ENCODE data around the gene SDSL. TPM values are rescaled to one million over a fixed set of nuclear protein-coding genes. Genes with fewer than 3 reads are reported as not detected.

The SDSL gene
- total RNA-seq, 1 donor from 2014 or later, result 2.4 TPM

DNA sequence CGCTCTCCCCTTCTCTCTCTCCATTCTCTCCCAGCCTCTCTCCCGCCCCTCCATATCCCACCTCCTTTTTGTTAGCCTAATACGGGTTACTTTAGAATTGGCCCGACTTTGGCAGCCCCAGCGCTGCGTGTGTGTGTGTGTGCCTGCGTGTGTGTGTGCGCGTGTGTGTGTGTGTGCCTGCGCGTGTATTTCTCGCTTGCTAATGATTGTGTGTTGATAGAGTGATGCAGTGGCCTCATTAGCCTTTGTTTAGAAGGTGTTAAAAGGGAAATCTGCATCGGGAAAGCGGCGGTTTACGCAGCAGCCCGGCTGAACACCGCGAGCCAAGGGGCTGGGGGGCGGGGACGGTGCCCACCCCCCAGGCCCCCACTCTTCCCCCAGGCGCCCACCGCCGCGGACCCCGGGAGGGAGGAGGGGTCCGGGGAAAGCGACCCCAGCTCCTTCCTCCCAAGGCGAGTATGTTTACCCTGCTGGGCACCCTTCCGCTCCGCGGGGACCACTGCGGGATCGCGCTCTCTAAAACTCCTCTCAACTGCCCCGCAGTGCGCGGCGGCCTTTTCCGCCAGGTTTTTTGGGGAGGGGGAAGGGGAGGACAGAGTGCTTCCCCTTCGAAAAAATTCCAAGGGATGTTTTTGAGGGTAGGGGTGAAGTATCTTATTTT, 56.3 kb downstream of the SDSL start:
- intact Hi-C loops (cut with micrococcal nuclease), result loop anchor here (5.0 kb wide), 2 partner anchors 924 to 1214 kb away; no protein-coding TSS in a partner anchor

DNA sequence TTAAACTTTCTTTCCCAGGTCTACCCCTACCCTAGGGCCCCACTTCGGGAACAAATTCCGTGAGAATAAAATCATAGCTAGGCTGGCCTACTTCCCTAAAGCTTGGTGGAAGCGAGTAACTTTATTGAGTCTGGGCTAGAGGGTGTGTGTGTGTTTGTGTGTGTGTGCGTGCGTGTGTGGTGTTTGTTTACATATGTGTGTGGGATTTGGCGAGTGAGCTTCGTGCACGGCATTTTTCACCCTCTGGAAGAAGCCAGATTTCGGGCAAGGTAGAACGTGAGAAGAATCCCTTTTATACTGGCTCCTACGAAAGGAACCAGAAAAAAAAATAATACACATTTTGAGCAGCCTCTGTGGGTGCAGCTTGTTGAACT, 57.0 kb downstream of the SDSL start:
- intact Hi-C loops (cut with micrococcal nuclease), result loop anchor here (5.0 kb wide), 2 partner anchors 923 to 1213 kb away; no protein-coding TSS in a partner anchor

DNA sequence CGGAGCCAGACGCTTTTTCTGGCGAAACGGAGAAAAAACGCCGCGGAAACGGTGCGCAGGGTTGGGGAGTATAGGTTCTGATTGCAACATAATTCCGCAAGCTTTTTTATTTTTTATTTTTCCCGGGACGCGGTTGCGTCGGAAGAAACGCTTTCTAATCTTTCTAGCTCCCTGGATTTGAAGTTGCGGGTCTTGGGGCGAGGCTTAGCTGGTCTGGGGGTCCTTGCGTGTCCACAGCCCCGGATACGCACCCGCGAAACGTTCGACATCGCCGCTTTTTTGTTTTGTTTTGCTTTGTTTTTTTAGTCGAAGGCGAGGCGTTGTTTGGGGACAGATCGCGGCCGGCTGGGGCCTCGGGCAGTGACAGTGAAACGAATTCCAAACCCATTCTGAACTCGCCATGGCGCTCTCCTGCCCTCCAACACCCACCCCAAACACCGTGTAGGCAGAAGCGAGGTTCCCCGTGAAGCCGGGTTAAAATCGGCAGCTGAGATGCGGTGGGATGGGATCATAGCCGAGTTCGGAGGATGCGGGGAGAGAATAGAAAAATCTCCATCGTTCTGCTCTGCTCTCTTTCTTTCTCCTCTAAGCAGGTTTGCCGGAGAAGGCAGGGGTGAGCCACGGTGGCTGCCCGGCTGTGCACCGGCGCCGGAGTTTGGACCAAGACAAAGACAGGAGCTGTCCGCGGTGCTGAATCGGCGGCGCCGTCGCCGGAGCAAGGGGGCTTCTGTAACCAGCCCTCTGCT, 57.6 kb downstream of the SDSL start:
- intact Hi-C loops (cut with micrococcal nuclease), result loop anchor here (2.0 to 5.0 kb wide), 3 partner anchors 17 to 1213 kb away; no protein-coding TSS in a partner anchor

DNA sequence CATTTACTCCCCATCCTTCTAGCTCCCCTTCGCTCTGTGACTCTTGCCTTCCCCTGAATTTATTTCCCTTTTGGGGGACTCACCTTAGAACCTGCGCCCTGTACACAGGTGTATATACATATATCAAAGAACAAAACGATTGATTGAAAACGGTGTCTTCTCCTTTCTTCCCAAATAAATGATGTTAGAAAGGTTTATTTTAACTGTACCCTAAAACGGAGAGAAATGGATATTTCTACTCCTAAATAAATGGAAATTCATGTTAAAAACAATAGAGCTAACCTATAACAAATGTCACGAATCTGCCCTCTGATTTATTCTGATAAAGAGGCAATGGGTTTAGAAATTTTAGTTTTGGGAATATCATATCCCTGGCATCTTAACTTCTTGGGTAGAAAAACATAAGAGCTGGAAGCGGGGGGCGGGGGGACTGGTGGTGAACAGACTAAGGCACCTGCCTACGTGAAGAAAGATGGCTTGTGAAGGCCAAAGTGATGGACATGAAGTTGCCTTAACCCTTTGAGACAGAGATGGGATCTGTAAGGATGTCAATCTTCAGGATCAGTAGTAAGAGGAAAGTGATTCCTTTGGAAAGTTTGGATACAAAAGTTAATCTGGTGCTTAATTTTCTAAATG, 58.3 kb downstream of the SDSL start:
- intact Hi-C loops (cut with micrococcal nuclease), result loop anchor here (2.0 kb wide), 1 partner anchor 18 kb away; no protein-coding TSS in a partner anchor

DNA sequence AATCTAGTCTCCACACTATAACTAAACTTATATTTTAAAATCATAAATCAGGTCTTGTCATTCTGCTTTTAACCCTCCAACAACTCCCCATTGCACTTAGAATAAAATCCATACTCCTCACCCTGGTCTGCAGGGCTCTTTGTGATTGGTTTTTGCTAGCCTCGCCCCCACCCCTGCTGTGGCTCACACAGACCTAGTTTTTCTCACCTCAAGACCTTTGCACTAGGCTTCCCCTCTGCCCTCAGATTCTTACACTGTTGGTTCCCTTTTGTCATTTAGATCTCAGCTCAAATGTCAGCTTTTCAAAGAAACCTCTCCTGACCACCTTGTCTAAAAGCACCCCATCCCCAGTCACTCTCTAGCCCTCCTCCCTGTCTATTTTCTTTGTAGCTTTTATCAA, 60.2 kb downstream of the SDSL start:
- intact Hi-C loops (cut with micrococcal nuclease), result no loop called here

DNA sequence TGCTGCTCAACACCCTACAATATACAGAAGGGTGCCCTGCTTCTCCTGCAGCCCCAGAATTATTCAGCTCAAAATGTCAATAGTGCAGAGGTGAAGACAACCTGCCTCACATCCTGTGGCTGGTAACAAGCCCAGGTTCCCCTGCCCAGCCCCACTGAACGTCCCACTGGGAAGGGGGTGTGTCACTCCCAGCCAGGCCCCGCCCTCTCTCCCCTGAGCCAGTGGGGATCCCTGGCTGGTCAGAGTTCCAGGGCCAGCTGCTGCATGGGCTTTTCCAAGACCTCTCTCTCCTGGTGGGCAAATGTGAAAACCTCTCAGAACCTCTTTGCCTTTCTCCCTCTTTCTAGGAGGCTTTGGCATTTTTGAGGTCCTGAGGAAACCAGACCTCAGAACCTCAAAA, 63.1 kb downstream of the SDSL start:
- intact Hi-C loops (cut with micrococcal nuclease), result no loop called here

DNA sequence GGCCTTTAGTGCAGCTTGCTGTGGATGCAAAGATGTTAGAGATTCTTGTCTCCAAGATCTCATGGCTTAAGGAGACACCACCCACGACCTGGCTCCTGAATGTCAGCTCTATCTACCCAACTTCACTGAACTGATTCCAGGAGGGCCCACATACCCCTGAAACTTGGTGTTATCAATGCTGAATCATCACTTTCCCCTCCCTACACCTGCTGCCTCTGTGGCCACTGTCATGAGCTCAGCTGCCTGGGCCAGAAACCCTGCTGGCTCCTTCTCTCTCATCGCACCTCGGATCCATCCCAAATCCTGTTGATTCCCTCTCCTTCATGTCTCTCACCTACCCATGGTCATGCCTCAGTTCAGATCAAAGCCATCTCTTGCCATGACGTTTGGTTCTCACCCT, 64.5 kb downstream of the SDSL start:
- intact Hi-C loops (cut with micrococcal nuclease), result no loop called here

Other genes with a start within 250 kb of the SDSL start
- 71.4 and 85.8 TPM in 2 replicates for gene DDX54, start 236.9 kb upstream of the SDSL start, total RNA-seq
- gene RITA1, start 236.7 kb upstream of the SDSL start, total RNA-seq, result 25.1 and 26.0 TPM in 2 replicates
- gene TPCN1, start 200.9 kb upstream of the SDSL start, total RNA-seq, result 51.4 and 57.5 TPM in 2 replicates
- gene SLC8B1, start 87.3 kb upstream of the SDSL start, total RNA-seq, result 38.4 and 41.9 TPM in 2 replicates
- 16.8 and 17.9 TPM in 2 replicates for gene PLBD2, start 63.8 kb upstream of the SDSL start, total RNA-seq
- gene SDS, start 18.5 kb upstream of the SDSL start, total RNA-seq, result not detected in 2 replicates
- not detected in 2 replicates for gene LHX5, start 49.5 kb downstream of the SDSL start, total RNA-seq